ENCODE data around the gene RNF126.
"Not testable (repeated sequence)": the region's sequence is repeated elsewhere in the genome, so short reads cannot be mapped to it uniquely, and the experiment has no call there.

Gene RNF126

DNA sequence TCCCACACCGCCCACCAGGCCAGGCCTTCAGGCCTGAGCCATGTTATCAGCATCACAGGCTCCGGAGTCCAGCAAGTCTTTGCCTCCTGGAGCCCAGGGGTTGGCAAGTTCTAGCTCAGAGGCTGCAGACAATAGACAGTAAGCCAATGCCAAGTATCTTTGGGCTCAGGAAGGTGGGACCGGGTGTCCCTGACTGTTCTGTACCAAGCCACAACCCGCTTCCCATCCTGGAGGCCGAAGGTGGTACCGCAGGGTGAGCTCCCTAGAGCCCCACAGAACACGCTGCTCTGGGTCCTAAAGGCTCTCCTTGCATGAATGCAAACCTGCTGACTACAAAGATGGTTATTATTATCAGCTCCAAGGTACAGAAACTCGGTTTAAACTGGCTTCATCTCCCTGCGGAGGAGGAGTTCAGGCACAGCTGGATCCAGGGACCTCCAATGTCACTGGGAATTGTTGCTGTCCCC, 7.6 kb upstream of the RNF126 start:
- H3K27ac ChIP-seq (ENCODE audit: low read depth, low read length) = no peak overlapping the region
- H3K9me2 ChIP-seq (replicated peaks; ENCODE audit: control insufficient read depth, low read length) = no peaks in the 10 kb centered on the region
- H4K20me1 ChIP-seq (ENCODE audit: control insufficient read depth, insufficient read depth, low read depth, low read length) = no peaks in the 10 kb centered on the region
- TF ChIP-seq CTCF (IDR thresholded peaks at IDR 0.05; ENCODE audit: low read depth, low read length, poor library complexity, severe bottlenecking) (no peak), EZH2phosphoT487 (IDR thresholded peaks at IDR 0.05; ENCODE audit: borderline replicate concordance, low read length) (no peak)
- no peaks in the 10 kb centered on the region for H3K4me1 ChIP-seq (ENCODE audit: control insufficient read depth, low read length)
- no peaks in the 10 kb centered on the region for H3K36me3 ChIP-seq (ENCODE audit: control insufficient read depth, low read length)
- H3K27me3 ChIP-seq (ENCODE audit: control insufficient read depth, low read length) = peaks cover 12% of the 10 kb centered on the region
- H3K9me3 ChIP-seq (ENCODE audit: control insufficient read depth, insufficient read depth, low read length) = no peaks in the 10 kb centered on the region
- H3K4me3 ChIP-seq (ENCODE audit: low read length) = no peak overlapping the region
- no peak overlapping the region for H3K4me2 ChIP-seq (ENCODE audit: low read length)
- no peaks in the 10 kb centered on the region for H3K79me2 ChIP-seq (ENCODE audit: control insufficient read depth, low read length)
- H3F3A ChIP-seq (ENCODE audit: control insufficient read depth, insufficient read depth) = no peaks in the 10 kb centered on the region

GRCh38 chr19:668675-669434, 5.8 kb upstream of the RNF126 start:
- not testable (repeated sequence) for H3K9me2 ChIP-seq (replicated peaks; ENCODE audit: control insufficient read depth, low read length); H3K79me2 ChIP-seq (ENCODE audit: control insufficient read depth, low read length); H3K36me3 ChIP-seq (ENCODE audit: control insufficient read depth, low read length); H3K27ac ChIP-seq (ENCODE audit: low read depth, low read length); H3K4me2 ChIP-seq (ENCODE audit: low read length); H3K4me3 ChIP-seq (ENCODE audit: low read length); H3K27me3 ChIP-seq (ENCODE audit: control insufficient read depth, low read length); H3F3A ChIP-seq (ENCODE audit: control insufficient read depth, insufficient read depth); H3K9me3 ChIP-seq (ENCODE audit: control insufficient read depth, insufficient read depth, low read length); H4K20me1 ChIP-seq (ENCODE audit: control insufficient read depth, insufficient read depth, low read depth, low read length)
- H3K4me1 ChIP-seq (ENCODE audit: control insufficient read depth, low read length) = peaks cover 12% of the 10 kb centered on the region

DNA sequence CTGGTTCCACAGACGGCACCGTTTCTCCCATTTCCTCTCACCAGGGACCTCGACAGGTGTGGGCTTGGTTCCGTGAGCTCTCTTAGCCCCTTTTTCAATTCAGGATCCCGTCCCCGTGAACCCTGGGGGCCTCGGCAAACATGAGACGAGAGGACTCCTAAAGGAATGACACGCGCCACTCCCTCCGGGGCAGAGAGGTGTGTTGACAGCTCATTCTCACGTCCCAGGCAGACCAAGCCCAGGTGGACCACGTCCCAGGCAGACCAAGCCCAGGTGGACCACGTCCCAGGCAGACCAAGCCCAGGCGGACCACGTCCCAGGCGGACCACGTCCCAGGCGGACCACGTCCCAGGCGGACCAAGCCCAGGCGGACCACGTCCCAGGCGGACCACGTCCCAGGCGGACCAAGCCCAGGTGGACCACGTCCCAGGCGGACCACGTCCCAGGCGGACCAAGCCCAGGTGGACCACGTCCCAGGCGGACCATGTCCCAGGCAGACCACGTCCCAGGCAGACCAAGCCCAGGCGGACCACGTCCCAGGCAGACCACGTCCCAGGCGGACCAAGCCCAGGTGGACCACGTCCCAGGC, 4.1 kb upstream of the RNF126 start:
- Histone ChIP-seq H3K79me2 (ENCODE audit: control insufficient read depth, low read length) (peaks cover 13% of the 10 kb centered on the region), H3K4me1 (ENCODE audit: control insufficient read depth, low read length) (peaks cover 19% of the 10 kb centered on the region)
- H3K9me3 ChIP-seq (ENCODE audit: control insufficient read depth, insufficient read depth, low read length); H3K27me3 ChIP-seq (ENCODE audit: control insufficient read depth, low read length); H3K27ac ChIP-seq (ENCODE audit: low read depth, low read length); H3K36me3 ChIP-seq (ENCODE audit: control insufficient read depth, low read length); H3F3A ChIP-seq (ENCODE audit: control insufficient read depth, insufficient read depth); H3K4me3 ChIP-seq (ENCODE audit: low read length); H4K20me1 ChIP-seq (ENCODE audit: control insufficient read depth, insufficient read depth, low read depth, low read length); H3K4me2 ChIP-seq (ENCODE audit: low read length); H3K9me2 ChIP-seq (replicated peaks; ENCODE audit: control insufficient read depth, low read length): not testable (repeated sequence)

DNA sequence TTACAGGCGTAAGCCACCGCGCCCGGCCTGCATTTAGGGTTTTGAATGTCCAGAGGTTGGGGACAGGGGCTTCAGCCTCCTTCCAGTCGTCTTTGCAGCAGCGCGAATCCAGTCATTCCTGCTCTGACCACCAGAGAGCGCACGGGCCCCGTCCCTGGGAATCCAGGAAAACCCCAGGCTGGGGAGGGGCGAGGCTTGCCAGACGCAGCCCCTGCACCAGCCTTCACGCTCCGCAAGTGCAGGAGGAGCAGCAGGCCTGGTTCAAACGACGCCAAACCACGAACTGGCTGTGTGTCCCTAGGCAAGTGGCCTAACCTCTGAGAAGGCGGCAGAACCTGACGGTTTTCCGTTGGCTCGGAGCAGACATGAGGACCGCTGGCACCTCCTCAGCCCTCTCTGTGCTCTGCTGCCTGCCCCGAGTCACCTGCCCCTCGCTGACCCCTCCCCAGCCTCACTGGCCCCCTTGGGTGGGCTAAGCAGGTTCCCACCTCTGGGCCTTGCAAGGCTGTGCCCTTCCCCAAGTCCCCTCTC, 2.0 kb upstream of the RNF126 start:
- Histone ChIP-seq H3K4me3 (ENCODE audit: low read length) (no peak overlapping the region), H3K36me3 (ENCODE audit: control insufficient read depth, low read length) (peaks cover 26% of the 10 kb centered on the region), H3K4me2 (ENCODE audit: low read length) (peak overlapping the region; percentile 31; the same call in 1 of the 2 replicates), H3F3A (ENCODE audit: control insufficient read depth, insufficient read depth) (no peaks in the 10 kb centered on the region), H4K20me1 (ENCODE audit: control insufficient read depth, insufficient read depth, low read depth, low read length) (peaks cover 10% of the 10 kb centered on the region), H3K4me1 (ENCODE audit: control insufficient read depth, low read length) (peaks cover 32% of the 10 kb centered on the region), H3K27ac (ENCODE audit: low read depth, low read length) (no peak overlapping the region), H3K79me2 (ENCODE audit: control insufficient read depth, low read length) (peaks cover 34% of the 10 kb centered on the region), H3K27me3 (ENCODE audit: control insufficient read depth, low read length) (no peaks in the 10 kb centered on the region), H3K9me3 (ENCODE audit: control insufficient read depth, insufficient read depth, low read length) (no peaks in the 10 kb centered on the region), H3K9me2 (replicated peaks; ENCODE audit: control insufficient read depth, low read length) (no peaks in the 10 kb centered on the region)
- peak; percentile 82 for TF ChIP-seq CTCF (IDR thresholded peaks at IDR 0.05; ENCODE audit: low read depth, low read length, poor library complexity, severe bottlenecking)
- TF ChIP-seq EZH2phosphoT487 (IDR thresholded peaks at IDR 0.05; ENCODE audit: borderline replicate concordance, low read length) = no peak

All from DOHH2 (cell line).